HepG2 (cell line): ENCODE measurements around the gene SLC43A3. TPM values are rescaled to one million over a fixed set of nuclear protein-coding genes. Genes with fewer than 3 reads are reported as not detected.

ENCODE experiments used
- ATF3 ChIP-seq: sonication (generic); formaldehyde crosslinking; IDR thresholded peaks from 2 replicates; pipeline ENCODE4 v1.4.0; 2020; ENCODE audit warnings: missing genetic modification reagents
- BRF2 ChIP-seq: sonication (generic); formaldehyde crosslinking; IDR thresholded peaks from 2 replicates; pipeline ENCODE4 v1.8.1; 2022; ENCODE audit warnings: mild to moderate bottlenecking, missing genetic modification reagents
- CEBPB ChIP-seq: IDR thresholded peaks from 2 replicates; pipeline ENCODE4 v1.6.1; 2011; ENCODE audit warnings: low read depth, low read length, improper control_type of control experiment, borderline replicate concordance
- FOXJ3 ChIP-seq: sonication (generic); formaldehyde crosslinking; IDR thresholded peaks from 2 replicates; pipeline ENCODE4 v1.4.0; 2020; ENCODE audit warnings: missing genetic modification reagents, mild to moderate bottlenecking, borderline replicate concordance
- KDM4B ChIP-seq: sonication (generic); formaldehyde crosslinking; IDR thresholded peaks from 2 replicates; pipeline ENCODE4 v1.4.0; 2020; ENCODE audit warnings: missing genetic modification reagents
- NCOA1 ChIP-seq: sonication (generic); formaldehyde crosslinking; IDR thresholded peaks from 2 replicates; pipeline ENCODE4 v1.9.0; 2021; ENCODE audit warnings: missing genetic modification reagents
- PCBP1 ChIP-seq: fragments of 200-400 bp; formaldehyde crosslinking; IDR thresholded peaks from 2 replicates; pipeline ENCODE4 v1.6.1; 2017; ENCODE audit warnings: mild to moderate bottlenecking, low read depth, low read length, borderline replicate concordance
- RNF219 ChIP-seq: sonication (generic); formaldehyde crosslinking; IDR thresholded peaks from 2 replicates; pipeline ENCODE4 v1.5.0; 2020; ENCODE audit warnings: mild to moderate bottlenecking, missing genetic modification reagents
- SIX1 ChIP-seq: sonication (generic); formaldehyde crosslinking; IDR thresholded peaks from 2 replicates; pipeline ENCODE4 v1.4.0; 2020; ENCODE audit warnings: missing genetic modification reagents, borderline replicate concordance
- TBL1XR1 ChIP-seq: fragments of 150-350 bp; IDR thresholded peaks from 2 replicates; pipeline ENCODE4 v1.6.1; 2014; ENCODE audit warnings: borderline replicate concordance, low read length; ENCODE audit not compliant: partially characterized antibody
- XRCC5 ChIP-seq: fragments of 200-400 bp; formaldehyde crosslinking; optimal IDR thresholded peaks from 2 replicates; pipeline ENCODE3; 2017; ENCODE audit warnings: mild to moderate bottlenecking, low read length
- ZBTB25 ChIP-seq: IDR thresholded peaks from 2 replicates; pipeline ENCODE4 v1.6.1; 2018; ENCODE audit warnings: missing genetic modification reagents
- ZBTB7B ChIP-seq: sonication (generic); formaldehyde crosslinking; IDR thresholded peaks from 2 replicates; pipeline ENCODE4 v1.4.0; 2020; ENCODE audit warnings: missing genetic modification reagents
- ZFP1 ChIP-seq: IDR thresholded peaks from 2 replicates; pipeline ENCODE4 v1.6.1; 2016
- ZMAT3 ChIP-seq: sonication (generic); formaldehyde crosslinking; conservative IDR thresholded peaks from 2 replicates; pipeline ENCODE4 v1.7.0; 2021; ENCODE audit warnings: missing genetic modification reagents
- ZNF329 ChIP-seq: sonication (generic); formaldehyde crosslinking; IDR thresholded peaks from 2 replicates; pipeline ENCODE4 v1.9.0; 2021; ENCODE audit warnings: low read depth, mild to moderate bottlenecking, missing genetic modification reagents
- ZNF350 ChIP-seq: sonication (generic); formaldehyde crosslinking; IDR thresholded peaks from 2 replicates; pipeline ENCODE4 v1.4.0; 2020; ENCODE audit warnings: mild to moderate bottlenecking, low read depth, missing genetic modification reagents, borderline replicate concordance
- ZNF609 ChIP-seq: sonication (generic); formaldehyde crosslinking; IDR thresholded peaks from 2 replicates; pipeline ENCODE4 v1.4.0; 2020; ENCODE audit warnings: mild to moderate bottlenecking, missing genetic modification reagents, borderline replicate concordance
- ZNF660 ChIP-seq: sonication (generic); formaldehyde crosslinking; IDR thresholded peaks from 2 replicates; pipeline ENCODE4 v1.5.1; 2020; ENCODE audit warnings: mild to moderate bottlenecking, low read depth, missing genetic modification reagents, borderline replicate concordance
- polyA plus RNA-seq, 8 experiments: library from polyadenylated mRNA; depleted of rRNA in 3 of 8; stranded (reverse) in 7 of 8; unstranded in 1 of 8; fragments of >200 nt; fragmentation: Illumina TruSeq in 4 of 8; extraction: Trizol in 4 of 8; gene quantifications; 2 replicates each; pipeline versions ENCODE4 v1.2.1 to v1.2.3, GENCODE V29; 2011 to 2016; ENCODE audit warnings: low read depth in 4 of 8, missing spikeins in 1 of 8, mixed read lengths in 1 of 8; ENCODE audit not compliant: insufficient read depth in 1 of 8
- total RNA-seq, 5 experiments: library from RNA; depleted of rRNA; stranded (reverse); fragments of >200 nt; fragmentation: Illumina TruSeq; extraction: Trizol; gene quantifications; 2 replicates each; pipeline ENCODE4 v1.2.3, GENCODE V29; 2016; ENCODE audit warnings: low read depth in 1 of 5

Gene SLC43A3
- total and polyA plus RNA-seq, 2 of the 13 experiments (the other 11 are each of a cell fraction or from before 2014, with no cell fraction given), result 2.6 TPM; not detected in 1

GRCh38 chr11:57434640-57435546, 8.0 kb upstream of the SLC43A3 start (continued):
- no peak for TF ChIP-seq RNF219 (CRISPR knock-in tag)
- peak; percentile 67; the same call in 1 of the 2 replicates for TF ChIP-seq ZBTB25 (CRISPR knock-in tag)
- peak; percentile 76; the same call in 1 of the 2 replicates for TF ChIP-seq KDM4B
- TF ChIP-seq ATF3 (CRISPR knock-in tag), result no peak
- 0 out of 2 replicates have a peak, but pooled peaks have one; percentile 55 for TF ChIP-seq ZMAT3 (CRISPR knock-in tag)
- no peak for TF ChIP-seq BRF2 (CRISPR knock-in tag)
- TF ChIP-seq ZNF660 (CRISPR knock-in tag), result no peak
- TF ChIP-seq FOXJ3 (CRISPR knock-in tag), result peak; percentile 85; the same call in 1 of the 2 replicates
- peak; percentile 83; the same call in 1 of the 2 replicates for TF ChIP-seq ZFP1
- TF ChIP-seq CEBPB, result peak; percentile 100
- peak; percentile 77; the same call in 1 of the 2 replicates for TF ChIP-seq ZNF609
- TF ChIP-seq NCOA1 (CRISPR knock-in tag), result peak; percentile 56; the same call in 1 of the 2 replicates
- peak; percentile 35; the same call in 1 of the 2 replicates for TF ChIP-seq ZBTB7B (CRISPR knock-in tag)
- 0 out of 2 replicates have a peak, but pooled peaks have one; percentile 34 for TF ChIP-seq SIX1
- TF ChIP-seq XRCC5, result no peak
- TF ChIP-seq ZNF350 (CRISPR knock-in tag), result no peak
- TF ChIP-seq TBL1XR1, result peak; percentile 94
- no peak for TF ChIP-seq PCBP1
- TF ChIP-seq ZNF329 (CRISPR knock-in tag), result no peak
